ENCODE measurements around the gene PHF21B.
"Not testable (repeated sequence)": the region's sequence is repeated elsewhere in the genome, so short reads cannot be mapped to it uniquely, and the experiment has no call there.

PHF21B gene

GRCh38 chr22:44962741-44963454, 46.9 kb downstream of the PHF21B start:
- no peak overlapping the region for H3K27ac ChIP-seq
- no peaks in the 10 kb centered on the region for H3K36me3 ChIP-seq
- no peaks in the 10 kb centered on the region for H3K9me3 ChIP-seq
- H3K4me3 ChIP-seq (ENCODE audit: low read depth in 1 of 2, low read length in 1 of 2): no peak overlapping the region
- TF ChIP-seq, protein P1, sequence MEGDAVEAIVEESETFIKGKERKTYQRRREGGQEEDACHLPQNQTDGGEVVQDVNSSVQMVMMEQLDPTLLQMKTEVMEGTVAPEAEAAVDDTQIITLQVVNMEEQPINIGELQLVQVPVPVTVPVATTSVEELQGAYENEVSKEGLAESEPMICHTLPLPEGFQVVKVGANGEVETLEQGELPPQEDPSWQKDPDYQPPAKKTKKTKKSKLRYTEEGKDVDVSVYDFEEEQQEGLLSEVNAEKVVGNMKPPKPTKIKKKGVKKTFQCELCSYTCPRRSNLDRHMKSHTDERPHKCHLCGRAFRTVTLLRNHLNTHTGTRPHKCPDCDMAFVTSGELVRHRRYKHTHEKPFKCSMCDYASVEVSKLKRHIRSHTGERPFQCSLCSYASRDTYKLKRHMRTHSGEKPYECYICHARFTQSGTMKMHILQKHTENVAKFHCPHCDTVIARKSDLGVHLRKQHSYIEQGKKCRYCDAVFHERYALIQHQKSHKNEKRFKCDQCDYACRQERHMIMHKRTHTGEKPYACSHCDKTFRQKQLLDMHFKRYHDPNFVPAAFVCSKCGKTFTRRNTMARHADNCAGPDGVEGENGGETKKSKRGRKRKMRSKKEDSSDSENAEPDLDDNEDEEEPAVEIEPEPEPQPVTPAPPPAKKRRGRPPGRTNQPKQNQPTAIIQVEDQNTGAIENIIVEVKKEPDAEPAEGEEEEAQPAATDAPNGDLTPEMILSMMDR (IDR thresholded peaks at IDR 0.05): no peak
- no peaks in the 10 kb centered on the region for H3K4me1 ChIP-seq (ENCODE audit: control insufficient read depth in 1 of 2, insufficient read depth in 1 of 2, low read depth in 1 of 2, low read length in 1 of 2)
- no peaks in the 10 kb centered on the region for H3K27me3 ChIP-seq

- not testable (repeated sequence) for H3K4me1 ChIP-seq (ENCODE audit: control insufficient read depth in 1 of 2, insufficient read depth in 1 of 2, low read depth in 1 of 2, low read length in 1 of 2)
Measured at GRCh38 chr22:44961682-44962081, 48.1 kb downstream of the PHF21B start.

DNA sequence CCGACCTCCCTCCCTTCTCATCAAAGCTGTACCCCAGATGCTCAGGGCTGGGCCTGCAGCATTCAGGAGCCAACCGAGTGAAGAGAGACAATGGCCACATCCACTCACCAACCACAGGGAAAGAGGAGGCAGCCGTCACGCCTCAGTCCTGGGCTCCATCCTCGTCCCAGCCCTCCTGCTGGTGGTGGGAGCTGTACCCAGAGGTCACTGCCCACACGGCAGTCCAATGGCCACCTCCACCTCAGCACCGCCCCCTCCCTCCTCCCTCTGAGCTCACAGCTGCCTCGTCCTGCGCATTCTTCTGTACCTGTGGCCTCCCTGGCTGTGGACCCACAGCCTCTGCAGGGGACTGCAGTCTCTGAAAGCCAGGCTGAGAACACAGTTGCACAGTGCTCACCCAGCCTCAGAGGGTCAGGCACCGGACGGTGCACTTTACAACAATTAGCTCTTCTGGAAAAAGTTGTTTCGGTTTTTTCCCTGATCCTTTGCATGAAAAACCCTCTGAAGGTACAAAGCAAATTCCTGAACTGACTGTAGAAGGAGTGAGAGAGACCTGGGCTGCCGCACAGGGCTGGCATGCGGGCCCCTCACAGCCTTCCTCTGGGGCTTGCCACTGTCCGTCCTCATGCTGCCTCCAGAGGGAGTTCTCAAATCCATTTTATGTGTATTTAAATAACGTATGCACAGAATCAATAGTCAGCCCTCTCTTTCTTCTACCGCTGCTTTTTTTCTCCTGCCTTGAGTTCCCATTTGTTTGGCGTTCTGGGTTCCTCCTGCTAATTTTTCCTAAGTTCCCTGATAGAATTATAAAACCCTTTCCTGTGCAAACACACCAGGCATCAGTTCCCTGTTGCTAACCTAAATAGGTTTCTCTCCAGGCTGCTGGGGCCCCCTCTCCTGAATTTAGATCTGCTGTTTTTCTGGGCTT, 52.7 kb downstream of the PHF21B start:
- H3K9me3 ChIP-seq: no peaks in the 10 kb centered on the region
- no peak overlapping the region for H3K27ac ChIP-seq
- H3K27me3 ChIP-seq: peaks cover 27% of the 10 kb centered on the region
- no peaks in the 10 kb centered on the region for H3K4me1 ChIP-seq (ENCODE audit: control insufficient read depth in 1 of 2, insufficient read depth in 1 of 2, low read depth in 1 of 2, low read length in 1 of 2)
- no peak overlapping the region for H3K4me3 ChIP-seq (ENCODE audit: low read depth in 1 of 2, low read length in 1 of 2)
- no peaks in the 10 kb centered on the region for H3K36me3 ChIP-seq
- TF ChIP-seq, protein P1 (IDR thresholded peaks at IDR 0.05): no peak

More at GRCh38 chr22:44961682-44962081, 48.1 kb downstream of the PHF21B start:
- H3K4me3 ChIP-seq (ENCODE audit: low read depth in 1 of 2, low read length in 1 of 2); H3K36me3 ChIP-seq; H3K27ac ChIP-seq; H3K27me3 ChIP-seq; H3K9me3 ChIP-seq: not testable (repeated sequence)

GRCh38 chr22:44955102-44955501, 54.7 kb downstream of the PHF21B start:
- H3K36me3 ChIP-seq: no peaks in the 10 kb centered on the region
- no peaks in the 10 kb centered on the region for H3K4me1 ChIP-seq (ENCODE audit: control insufficient read depth in 1 of 2, insufficient read depth in 1 of 2, low read depth in 1 of 2, low read length in 1 of 2)
- peaks cover 27% of the 10 kb centered on the region for H3K27me3 ChIP-seq
- H3K27ac ChIP-seq: no peak overlapping the region
- no peak overlapping the region for H3K4me3 ChIP-seq (ENCODE audit: low read depth in 1 of 2, low read length in 1 of 2)
- TF ChIP-seq, protein P1 (IDR thresholded peaks at IDR 0.05): no peak
- H3K9me3 ChIP-seq: no peaks in the 10 kb centered on the region

DNA sequence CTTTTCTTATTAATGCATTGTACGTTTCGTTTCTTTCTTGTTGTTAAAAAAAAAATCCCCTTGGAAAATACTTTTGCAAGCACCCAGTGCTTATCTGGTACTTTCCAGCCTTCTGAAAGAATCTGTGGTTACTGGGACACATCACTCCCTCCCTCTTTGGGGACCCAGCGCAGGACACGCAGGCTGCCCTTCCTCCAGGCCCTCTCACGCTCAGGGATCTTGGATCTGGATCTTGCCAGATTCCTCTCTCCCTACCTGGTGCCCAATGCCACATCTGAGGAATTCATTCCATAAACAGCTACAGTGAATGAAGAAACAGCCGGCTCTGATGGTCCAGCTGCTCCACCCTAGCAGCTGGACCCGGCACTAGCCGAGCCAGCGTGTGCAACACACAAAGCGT, 55.7 kb downstream of the PHF21B start:
- H3K27ac ChIP-seq: no peak overlapping the region
- TF ChIP-seq, protein P1 (IDR thresholded peaks at IDR 0.05): no peak
- no peaks in the 10 kb centered on the region for H3K4me1 ChIP-seq (ENCODE audit: control insufficient read depth in 1 of 2, insufficient read depth in 1 of 2, low read depth in 1 of 2, low read length in 1 of 2)
- H3K36me3 ChIP-seq: no peaks in the 10 kb centered on the region
- no peaks in the 10 kb centered on the region for H3K9me3 ChIP-seq
- no peak overlapping the region for H3K4me3 ChIP-seq (ENCODE audit: low read depth in 1 of 2, low read length in 1 of 2)
- peaks cover 27% of the 10 kb centered on the region for H3K27me3 ChIP-seq
